ENCODE results near the gene NRXN2. TPM values are rescaled to one million over a fixed set of nuclear protein-coding genes. Genes with fewer than 3 reads are reported as not detected.
A peak's percentile ranks its signal among the peaks of the same experiment; 100 is the strongest.

NRXN2 gene
- total RNA-seq, 1 donor from 2014 or later, result 0.14 TPM

- no peaks in the 10 kb centered on the region for H3K79me2 ChIP-seq (ENCODE audit: insufficient read depth, low read length)
- H4K20me1 ChIP-seq (ENCODE audit: insufficient read depth, low read length), result no peaks in the 10 kb centered on the region
- H3K9me3 ChIP-seq (ENCODE audit: insufficient read depth, low read depth, low read length), result no peaks in the 10 kb centered on the region
- peaks cover 27% of the 10 kb centered on the region for H3K27me3 Mint-ChIP-seq (ENCODE audit: low read depth, unreplicated experiment)
- no peaks in the 10 kb centered on the region for H3K36me3 ChIP-seq (ENCODE audit: insufficient read depth, low read length)
- no peak overlapping the region for H3K4me3 Mint-ChIP-seq (ENCODE audit: unreplicated experiment)
- no peak overlapping the region for H3K27ac ChIP-seq (ENCODE audit: low read depth, low read length)
- H3K27ac Mint-ChIP-seq (ENCODE audit: unreplicated experiment), result peak overlapping the region; percentile 94
- peaks cover 5% of the 10 kb centered on the region for H3K4me1 ChIP-seq (ENCODE audit: insufficient read depth, low read length)
- TF ChIP-seq, protein P1, sequence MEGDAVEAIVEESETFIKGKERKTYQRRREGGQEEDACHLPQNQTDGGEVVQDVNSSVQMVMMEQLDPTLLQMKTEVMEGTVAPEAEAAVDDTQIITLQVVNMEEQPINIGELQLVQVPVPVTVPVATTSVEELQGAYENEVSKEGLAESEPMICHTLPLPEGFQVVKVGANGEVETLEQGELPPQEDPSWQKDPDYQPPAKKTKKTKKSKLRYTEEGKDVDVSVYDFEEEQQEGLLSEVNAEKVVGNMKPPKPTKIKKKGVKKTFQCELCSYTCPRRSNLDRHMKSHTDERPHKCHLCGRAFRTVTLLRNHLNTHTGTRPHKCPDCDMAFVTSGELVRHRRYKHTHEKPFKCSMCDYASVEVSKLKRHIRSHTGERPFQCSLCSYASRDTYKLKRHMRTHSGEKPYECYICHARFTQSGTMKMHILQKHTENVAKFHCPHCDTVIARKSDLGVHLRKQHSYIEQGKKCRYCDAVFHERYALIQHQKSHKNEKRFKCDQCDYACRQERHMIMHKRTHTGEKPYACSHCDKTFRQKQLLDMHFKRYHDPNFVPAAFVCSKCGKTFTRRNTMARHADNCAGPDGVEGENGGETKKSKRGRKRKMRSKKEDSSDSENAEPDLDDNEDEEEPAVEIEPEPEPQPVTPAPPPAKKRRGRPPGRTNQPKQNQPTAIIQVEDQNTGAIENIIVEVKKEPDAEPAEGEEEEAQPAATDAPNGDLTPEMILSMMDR (IDR thresholded peaks at IDR 0.05; ENCODE audit: insufficient read depth, low read depth, low read length), result no peak
- no peak for TF ChIP-seq EZH2 (IDR thresholded peaks at IDR 0.05; ENCODE audit: insufficient read depth, low read length)
- peak overlapping the region; percentile 29 for H3K4me3 ChIP-seq (ENCODE audit: insufficient read depth, low read depth, low read length)
- peak overlapping the region; percentile 79 for H2AFZ ChIP-seq (ENCODE audit: low read depth, low read length)
- no peaks in the 10 kb centered on the region for H3K36me3 Mint-ChIP-seq (ENCODE audit: low read depth, unreplicated experiment)
- FAIRE-seq (no peak), DNase-seq (ENCODE audit: low read depth) (no peak)
- peaks cover 4% of the 10 kb centered on the region for H3K27me3 ChIP-seq (ENCODE audit: insufficient read depth, low read length)
- H3K4me2 ChIP-seq (ENCODE audit: low read length), result peak overlapping the region; percentile 78
- peaks cover 8% of the 10 kb centered on the region for H3K4me1 Mint-ChIP-seq (ENCODE audit: low read depth, unreplicated experiment)
- H3K9ac ChIP-seq (ENCODE audit: low read length), result peak overlapping the region; percentile 51
- no peaks in the 10 kb centered on the region for H3K9me3 Mint-ChIP-seq (ENCODE audit: unreplicated experiment)
These were observed 155.8 kb downstream of the NRXN2 start for GRCh38 chr11:64566915-64567891.

DNA sequence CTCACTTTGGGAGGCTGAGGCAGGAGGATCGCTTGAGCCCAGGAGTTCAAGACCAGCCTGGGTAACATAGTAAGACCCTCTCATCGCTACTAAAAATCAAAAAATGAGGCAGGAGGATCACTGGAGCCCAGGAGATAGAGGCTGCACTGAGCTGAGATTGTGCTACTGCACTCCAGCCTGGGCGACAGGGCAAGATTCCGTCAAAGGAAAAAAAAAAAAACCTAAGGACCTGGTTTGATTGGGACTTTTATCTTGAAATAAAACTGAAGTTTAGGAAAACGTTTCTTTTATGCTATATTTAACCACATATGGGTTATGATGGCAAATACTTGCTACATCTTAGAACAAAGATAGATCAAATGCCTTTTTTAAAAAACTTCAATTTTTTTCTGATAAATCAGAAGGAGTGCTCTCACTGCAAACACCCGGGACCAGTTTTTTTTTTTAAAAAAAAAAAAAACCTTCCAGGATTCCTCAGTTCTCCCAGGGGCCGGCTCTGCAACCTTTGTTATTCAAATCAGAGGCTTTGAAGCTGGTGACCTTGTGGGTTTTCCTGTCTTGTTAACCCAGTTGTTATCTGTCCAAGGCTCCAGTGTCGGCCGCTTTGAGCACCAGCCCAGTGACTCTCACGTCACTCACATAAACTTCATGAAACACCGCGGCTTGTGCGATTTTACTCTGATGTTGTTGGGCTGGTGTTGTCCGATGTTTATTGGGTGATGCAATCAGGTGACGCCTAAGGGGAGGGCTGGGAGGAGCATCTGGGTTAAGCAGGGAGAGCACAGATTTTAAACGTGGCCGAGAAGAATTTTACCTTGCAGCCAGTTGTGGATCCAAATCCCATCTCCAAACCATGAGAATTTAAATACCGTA, 156.7 kb downstream of the NRXN2 start:
- Mint-ChIP-seq H3K27me3 (ENCODE audit: low read depth, unreplicated experiment) (peaks cover 20% of the 10 kb centered on the region), H3K4me1 (ENCODE audit: low read depth, unreplicated experiment) (peaks cover 4% of the 10 kb centered on the region), H3K9me3 (ENCODE audit: unreplicated experiment) (no peaks in the 10 kb centered on the region), H3K36me3 (ENCODE audit: low read depth, unreplicated experiment) (no peaks in the 10 kb centered on the region), H3K27ac (ENCODE audit: unreplicated experiment) (peak overlapping the region; percentile 94), H3K4me3 (ENCODE audit: unreplicated experiment) (no peak overlapping the region)
- Histone ChIP-seq H3K79me2 (ENCODE audit: insufficient read depth, low read length) (no peaks in the 10 kb centered on the region), H2AFZ (ENCODE audit: low read depth, low read length) (peak overlapping the region; percentile 79), H3K4me1 (ENCODE audit: insufficient read depth, low read length) (peaks cover 5% of the 10 kb centered on the region), H3K9me3 (ENCODE audit: insufficient read depth, low read depth, low read length) (no peaks in the 10 kb centered on the region), H3K27me3 (ENCODE audit: insufficient read depth, low read length) (peaks cover 4% of the 10 kb centered on the region), H4K20me1 (ENCODE audit: insufficient read depth, low read length) (no peaks in the 10 kb centered on the region), H3K4me3 (ENCODE audit: insufficient read depth, low read depth, low read length) (peak overlapping the region; percentile 29), H3K9ac (ENCODE audit: low read length) (peak overlapping the region; percentile 51), H3K27ac (ENCODE audit: low read depth, low read length) (no peak overlapping the region), H3K36me3 (ENCODE audit: insufficient read depth, low read length) (no peaks in the 10 kb centered on the region), H3K4me2 (ENCODE audit: low read length) (peak overlapping the region; percentile 78)
- FAIRE-seq, result peak; percentile 54
- peak; percentile 76 for DNase-seq (ENCODE audit: low read depth)
- TF ChIP-seq EZH2 (IDR thresholded peaks at IDR 0.05; ENCODE audit: insufficient read depth, low read length), result no peak
- TF ChIP-seq, protein P1 (IDR thresholded peaks at IDR 0.05; ENCODE audit: insufficient read depth, low read depth, low read length), result no peak

All from astrocyte (in vitro differentiated cells and primary cell).